Mesodermal cell (in vitro differentiated cells): ENCODE results near the gene ZNF521.

ENCODE experiments used
- H3K27ac ChIP-seq: 2 replicates; pipeline ENCODE4 v1.7.0; 2013; ENCODE audit warnings: mild to moderate bottlenecking, low read depth, low read length, moderate library complexity; ENCODE audit not compliant: severe bottlenecking
- H3K36me3 ChIP-seq: 2 replicates; pipeline ENCODE4 v1.7.1; 2013; ENCODE audit warnings: mild to moderate bottlenecking, low read length, moderate library complexity; ENCODE audit not compliant: control insufficient read depth, insufficient read depth
- H3K4me1 ChIP-seq: one replicate; pipeline ENCODE4 v1.7.1; 2013; ENCODE audit warnings: mild to moderate bottlenecking, low read length; ENCODE audit not compliant: insufficient read depth, control insufficient read depth, poor library complexity, severe bottlenecking
- H3K4me3 ChIP-seq: 2 replicates; pipeline ENCODE4 v1.7.0; 2013; ENCODE audit warnings: low read length, control low read depth, mild to moderate bottlenecking; ENCODE audit not compliant: insufficient read depth, poor library complexity, severe bottlenecking; ENCODE audit errors: extremely low read depth
- H3K9me3 ChIP-seq: 2 replicates; pipeline ENCODE4 v1.7.1; 2013; ENCODE audit warnings: mild to moderate bottlenecking, low read length, moderate library complexity; ENCODE audit not compliant: control insufficient read depth
- WGBS, 2 experiments: methylation state at CpG; one replicate each; pipeline ENCODE4 v1.1.5; 2013; ENCODE audit warnings: missing lambda C conversion rate in 2 of 2; ENCODE audit not compliant: insufficient coverage in 2 of 2; 5-methylcytosine and 5-hydroxymethylcytosine counted together

The ZNF521 gene

DNA sequence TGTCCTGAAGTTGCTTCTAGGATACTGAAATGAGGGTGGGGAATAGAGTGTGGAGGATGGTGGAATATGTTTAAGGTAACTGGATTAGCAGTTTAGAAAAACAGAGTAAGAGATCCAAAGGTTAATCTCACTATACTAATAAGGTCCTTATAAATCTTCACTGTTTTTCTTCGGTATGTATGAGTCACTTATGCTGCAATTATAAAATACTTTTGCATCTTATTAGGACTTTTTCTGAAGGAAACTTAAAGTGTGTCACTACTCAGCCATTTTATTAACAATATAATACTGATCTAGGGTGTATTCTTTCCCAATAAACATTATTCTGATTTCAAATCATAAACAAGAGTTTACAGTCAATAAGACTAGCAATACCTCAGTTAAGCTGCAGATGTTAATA lies 182.3 kb downstream of the ZNF521 start:
- H3K4me3 ChIP-seq, result no peak overlapping the region

GRCh38 chr18:25167612-25168410 lies 184.2 kb downstream of the ZNF521 start:
- Histone ChIP-seq H3K27ac (no peak overlapping the region), H3K36me3 (peaks cover 4% of the 10 kb centered on the region), H3K4me1 (no peaks in the 10 kb centered on the region), H3K4me3 (no peak overlapping the region), H3K9me3 (no peaks in the 10 kb centered on the region)
- 87 to 95% methylated on average over 7 to 9 of the region's 11 CpGs for WGBS, 2 experiments

More for the DNA sequence above, 182.3 kb downstream of the ZNF521 start:
- WGBS, 2 experiments, result no CpG with 5 or more reads among the region's 1 CpG
- H3K36me3 ChIP-seq, result peaks cover 4% of the 10 kb centered on the region
- no peaks in the 10 kb centered on the region for H3K9me3 ChIP-seq
- no peak overlapping the region for H3K27ac ChIP-seq
- no peaks in the 10 kb centered on the region for H3K4me1 ChIP-seq

DNA sequence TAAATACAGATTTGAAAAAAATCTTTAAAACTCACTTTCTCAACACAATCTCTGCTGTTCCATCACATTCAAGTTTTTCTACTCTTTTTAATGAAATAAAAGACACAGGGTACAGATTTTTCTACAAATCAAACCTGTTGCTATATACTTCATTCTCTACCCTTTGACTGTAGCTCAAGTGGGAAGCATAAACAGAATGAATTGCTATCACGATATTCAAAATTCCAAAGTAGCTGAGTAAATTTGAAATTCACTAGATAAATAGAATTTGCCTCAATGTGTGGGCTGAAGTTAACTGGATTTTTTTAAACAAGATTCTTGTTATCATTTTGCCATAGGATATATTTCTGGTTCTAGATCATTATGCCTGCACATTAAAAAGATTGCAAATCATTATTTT lies 185.9 kb downstream of the ZNF521 start:
- Histone ChIP-seq H3K9me3 (no peaks in the 10 kb centered on the region), H3K4me1 (no peaks in the 10 kb centered on the region), H3K27ac (no peak overlapping the region), H3K36me3 (peaks cover 4% of the 10 kb centered on the region), H3K4me3 (no peak overlapping the region)
- WGBS, 2 experiments, result no CpG with 5 or more reads among the region's 1 CpG

- no peak overlapping the region for H3K27ac ChIP-seq
Observed at GRCh38 chr18:25164848-25165811, 186.8 kb downstream of the ZNF521 start.

GRCh38 chr18:25164211-25164847 lies 187.6 kb downstream of the ZNF521 start:
- WGBS, 2 experiments, result 93 to 100% methylated on average over 2 to 3 of the region's 6 CpGs
- Histone ChIP-seq H3K4me1 (no peaks in the 10 kb centered on the region), H3K36me3 (peaks cover 3% of the 10 kb centered on the region), H3K27ac (no peak overlapping the region), H3K4me3 (no peak overlapping the region), H3K9me3 (no peaks in the 10 kb centered on the region)

More at GRCh38 chr18:25164848-25165811, 186.8 kb downstream of the ZNF521 start:
- Histone ChIP-seq H3K9me3 (no peaks in the 10 kb centered on the region), H3K4me3 (no peak overlapping the region), H3K36me3 (peaks cover 4% of the 10 kb centered on the region), H3K4me1 (no peaks in the 10 kb centered on the region)
- WGBS, 2 experiments, result 82 to 96% methylated on average over 8 to 9 of the region's 10 CpGs

GRCh38 chr18:25153426-25153825 lies 198.5 kb downstream of the ZNF521 start:
- 92 to 98% methylated on average over 6 of the region's 6 CpGs for WGBS, 2 experiments
- Histone ChIP-seq H3K36me3 (peaks cover 9% of the 10 kb centered on the region), H3K4me1 (no peaks in the 10 kb centered on the region), H3K4me3 (no peak overlapping the region), H3K27ac (no peak overlapping the region), H3K9me3 (no peaks in the 10 kb centered on the region)

DNA sequence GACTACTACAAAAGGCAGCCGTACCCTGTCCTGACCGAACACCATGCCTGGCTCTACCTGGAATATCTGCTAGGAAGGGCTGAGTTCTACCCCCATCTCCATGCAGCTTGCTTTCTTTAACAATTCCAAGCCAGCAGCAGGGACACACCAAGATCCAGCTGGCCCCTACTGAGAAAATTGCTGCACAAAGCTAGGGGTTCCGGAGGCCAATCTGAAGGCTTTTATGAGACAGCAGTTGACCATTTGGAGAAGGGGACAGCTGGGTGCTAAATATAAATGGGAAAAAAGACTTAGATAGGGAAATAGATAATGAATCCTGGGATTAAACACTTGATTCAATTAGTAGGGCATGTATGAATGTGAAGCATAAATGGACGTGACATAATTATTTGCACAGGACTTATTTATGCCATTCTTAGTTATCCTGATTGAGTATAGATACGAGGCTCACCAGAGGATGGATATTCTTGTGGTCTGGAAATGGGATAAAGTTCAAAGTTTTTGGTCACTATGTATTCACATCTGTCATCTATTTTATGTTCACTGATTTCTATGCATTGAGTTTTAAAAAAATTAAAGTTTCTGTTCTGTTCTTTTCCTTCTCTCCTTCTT lies 204.0 kb downstream of the ZNF521 start:
- Histone ChIP-seq H3K27ac (no peak overlapping the region), H3K4me1 (peaks cover 4% of the 10 kb centered on the region), H3K4me3 (no peak overlapping the region), H3K9me3 (no peaks in the 10 kb centered on the region), H3K36me3 (no peaks in the 10 kb centered on the region)
- 96 to 98% methylated on average over 4 of the region's 5 CpGs for WGBS, 2 experiments

- Histone ChIP-seq H3K27ac (no peak overlapping the region), H3K4me1 (peaks cover 4% of the 10 kb centered on the region), H3K4me3 (no peak overlapping the region), H3K36me3 (no peaks in the 10 kb centered on the region), H3K9me3 (no peaks in the 10 kb centered on the region)
- WGBS, 2 experiments, result 92 to 100% methylated on average over 1 to 2 of the region's 2 CpGs
Observed at GRCh38 chr18:25146512-25146910, 205.5 kb downstream of the ZNF521 start.

- Histone ChIP-seq H3K36me3 (no peaks in the 10 kb centered on the region), H3K27ac (no peak overlapping the region), H3K4me3 (no peak overlapping the region), H3K4me1 (peaks cover 4% of the 10 kb centered on the region), H3K9me3 (no peaks in the 10 kb centered on the region)
- no CpG with 5 or more reads among the region's 2 CpGs for WGBS, 2 experiments
Observed at GRCh38 chr18:25145731-25146511, 206.0 kb downstream of the ZNF521 start.
